SK-N-SH (cell line): ENCODE data around the gene LRRC32. TPM values are rescaled to one million over a fixed set of nuclear protein-coding genes. Genes with fewer than 3 reads are reported as not detected.

Experiments
- CTCF ChIA-PET: fragments of 300-600, 350-600 bp; formaldehyde crosslinking; extraction: SDS; loops from one replicate; lab custom pipeline; 2021; lab: Yijun Ruan, JAX
- POLR2A ChIA-PET: fragments of 350-600 bp; sonication (Branson Sonifier 250); formaldehyde crosslinking; extraction: SDS; loops from one replicate; lab custom pipeline; 2020; ENCODE audit warnings: antibody characterized with exemption, inconsistent platforms; lab: Yijun Ruan, JAX
- DNase-seq: peaks from one replicate; pipeline ENCODE4 v3.0.0; 2012
- H2AFZ ChIP-seq: fragments of 200-600 bp; sonication (generic); 2 replicates; pipeline ENCODE4 v1.8.1; 2016; ENCODE audit warnings: antibody characterized with exemption, mild to moderate bottlenecking, low read depth
- H3F3A ChIP-seq: fragments of 200-600 bp; sonication (generic); replicated peaks from 2 replicates; pipeline ENCODE3; 2016; ENCODE audit warnings: antibody characterized with exemption, mild to moderate bottlenecking; ENCODE audit not compliant: insufficient read depth
- H3K27ac ChIP-seq, 2 experiments: fragments of 200-500 bp in 1 of 2; fragments of 200-600 bp in 1 of 2; sonication (Bioruptor generic) in 1 of 2; sonication (generic), shearing (Covaris generic) in 1 of 2; 2 replicates each; pipeline versions ENCODE4 v1.5.1 to v1.6.1; 2014 to 2016; ENCODE audit warnings: low read depth in 2 of 2, inconsistent platforms in 1 of 2, low read length in 1 of 2, mild to moderate bottlenecking in 1 of 2, mixed read lengths in 1 of 2
- H3K27me3 ChIP-seq: fragments of 200-600 bp; sonication (generic), shearing (Covaris generic); 2 replicates; pipeline ENCODE4 v1.6.1; 2016; ENCODE audit warnings: mixed run types; ENCODE audit not compliant: insufficient read depth
- H3K36me3 ChIP-seq, 2 experiments: fragments of 200-500 bp in 1 of 2; fragments of 200-600 bp in 1 of 2; sonication (Bioruptor generic) in 1 of 2; sonication (generic) in 1 of 2; replicated peaks in 1 of 2; 2 replicates each; pipeline versions ENCODE3 to v1.5.1; 2014 to 2016; ENCODE audit warnings: low read length in 1 of 2, mild to moderate bottlenecking in 1 of 2; ENCODE audit not compliant: insufficient read depth in 2 of 2, control insufficient read depth in 1 of 2
- H3K4me1 ChIP-seq, 2 experiments: fragments of 200-500 bp in 1 of 2; fragments of 200-600 bp in 1 of 2; sonication (Bioruptor generic) in 1 of 2; sonication (generic), shearing (Covaris generic) in 1 of 2; 2 replicates each; pipeline versions ENCODE4 v1.5.1 to v1.6.1; 2014 to 2016; ENCODE audit warnings: low read depth in 1 of 2, low read length in 1 of 2, mixed run types in 1 of 2; ENCODE audit not compliant: insufficient read depth in 2 of 2, control insufficient read depth in 1 of 2
- H3K4me2 ChIP-seq: fragments of 200-600 bp; sonication (generic), shearing (Covaris generic); 2 replicates; pipeline ENCODE4 v1.6.1; 2017; ENCODE audit warnings: mixed run types
- H3K4me3 ChIP-seq, 2 experiments: fragments of 200-500 bp in 1 of 2; fragments of 200-600 bp in 1 of 2; sonication (Bioruptor generic) in 1 of 2; sonication (generic), shearing (Covaris generic) in 1 of 2; 2 replicates each; pipeline versions ENCODE4 v1.5.1 to v1.8.1; 2014 to 2016; ENCODE audit warnings: low read depth in 2 of 2, inconsistent platforms in 1 of 2, low read length in 1 of 2, mild to moderate bottlenecking in 1 of 2, mixed read lengths in 1 of 2, moderate library complexity in 1 of 2
- H3K79me2 ChIP-seq: fragments of 200-600 bp; sonication (generic); 2 replicates; pipeline ENCODE4 v1.8.1; 2017; ENCODE audit warnings: mild to moderate bottlenecking; ENCODE audit not compliant: insufficient read depth
- H3K9ac ChIP-seq: fragments of 200-600 bp; sonication (generic); 2 replicates; pipeline ENCODE4 v1.6.1; 2017; ENCODE audit warnings: mixed run types
- H3K9me2 ChIP-seq: fragments of 200-600 bp; sonication (generic); 2 replicates; pipeline ENCODE4 v1.6.1; 2017; ENCODE audit warnings: mixed run types
- H3K9me3 ChIP-seq: fragments of 200-600 bp; sonication (generic); 2 replicates; pipeline ENCODE4 v1.6.1; 2017; ENCODE audit warnings: mixed run types, mild to moderate bottlenecking, moderate library complexity
- H4K20me1 ChIP-seq: fragments of 200-600 bp; sonication (generic); 2 replicates; pipeline ENCODE4 v1.6.1; 2017; ENCODE audit warnings: mild to moderate bottlenecking, mixed run types; ENCODE audit not compliant: insufficient read depth
- CHD2 ChIP-seq: fragments of 150-350 bp; IDR thresholded peaks from 2 replicates; pipeline ENCODE4 v1.6.1; 2018; ENCODE audit warnings: low read length; ENCODE audit not compliant: partially characterized antibody
- ELF1 ChIP-seq: IDR thresholded peaks from 2 replicates; pipeline ENCODE4 v1.4.0; 2012
- EZH2phosphoT487 ChIP-seq: fragments of 200-600 bp; sonication (generic); IDR thresholded peaks from 2 replicates; pipeline ENCODE4 v1.6.1; 2017; ENCODE audit warnings: low read depth, mixed run types, mild to moderate bottlenecking, antibody characterized with exemption, moderate library complexity, borderline replicate concordance
- FOXJ3 ChIP-seq: sonication (generic); formaldehyde crosslinking; IDR thresholded peaks from 2 replicates; pipeline ENCODE4 v1.5.1; 2020; ENCODE audit warnings: mild to moderate bottlenecking, missing genetic modification reagents
- FOXM1 ChIP-seq: IDR thresholded peaks from 2 replicates; pipeline ENCODE4 v1.4.0; 2012; ENCODE audit warnings: low read depth, mild to moderate bottlenecking
- GATA2 ChIP-seq: sonication (generic); formaldehyde crosslinking; IDR thresholded peaks from 2 replicates; pipeline ENCODE4 v1.5.0; 2020; ENCODE audit warnings: mild to moderate bottlenecking, missing genetic modification reagents
- JUND ChIP-seq: IDR thresholded peaks from 2 replicates; pipeline ENCODE4 v1.4.0; 2012
- POLR2AphosphoS5 ChIP-seq: IDR thresholded peaks from 2 replicates; pipeline ENCODE4 v1.6.1; 2012; ENCODE audit warnings: low read depth, low read length
- RAD21 ChIP-seq: IDR thresholded peaks from 2 replicates; pipeline ENCODE4 v1.6.1; 2012; ENCODE audit warnings: mild to moderate bottlenecking, low read length
- RCOR1 ChIP-seq: fragments of 150-350 bp; IDR thresholded peaks from 2 replicates; pipeline ENCODE4 v1.6.1; 2017; ENCODE audit warnings: antibody characterized with exemption, low read length
- RFX5 ChIP-seq: IDR thresholded peaks from 2 replicates; pipeline ENCODE4 v1.6.1; 2012; ENCODE audit warnings: mild to moderate bottlenecking, improper control_type of control experiment, low read length
- RXRA ChIP-seq: IDR thresholded peaks from 2 replicates; pipeline ENCODE4 v1.4.0; 2012; ENCODE audit warnings: low read depth, mild to moderate bottlenecking, borderline replicate concordance
- TAF1 ChIP-seq: IDR thresholded peaks from 2 replicates; pipeline ENCODE4 v1.6.1; 2012; ENCODE audit warnings: low read depth, mild to moderate bottlenecking, low read length, moderate library complexity, borderline replicate concordance
- TCF12 ChIP-seq: IDR thresholded peaks from 2 replicates; pipeline ENCODE4 v1.4.0; 2012
- WGBS: methylation state at CpG from one replicate; pipeline ENCODE4 v1.1.6; 2017; ENCODE audit warnings: low lambda C conversion rate; 5-methylcytosine and 5-hydroxymethylcytosine counted together
- polyA plus RNA-seq, 3 experiments: library from polyadenylated mRNA; depleted of rRNA; stranded (reverse); fragments of >200 nt; gene quantifications; 2 replicates each; pipeline ENCODE4 v1.2.3, GENCODE V29; 2012
- TF ChIP-seq, protein P1 (sequence below): fragments of 150-350 bp; IDR thresholded peaks from 2 replicates; pipeline ENCODE4 v1.6.1; 2016; ENCODE audit warnings: mild to moderate bottlenecking, low read depth, low read length
- TF ChIP-seq, protein P2 (sequence below): IDR thresholded peaks from 2 replicates; pipeline ENCODE4 v1.4.0; 2012; ENCODE audit warnings: low read depth, borderline replicate concordance
- TF ChIP-seq, protein P3 (sequence below): fragments of 200-600 bp; sonication (generic); IDR thresholded peaks from 2 replicates; pipeline ENCODE4 v1.6.1; 2017; ENCODE audit warnings: antibody characterized with exemption, mild to moderate bottlenecking, moderate library complexity
- TF ChIP-seq, protein P4 (sequence below): IDR thresholded peaks from 2 replicates; pipeline ENCODE4 v1.4.0; 2012; ENCODE audit warnings: low read depth, borderline replicate concordance

Gene LRRC32
- polyA plus RNA-seq, 1 of the 3 experiments (the other 2 are of a cell fraction) = 0.43 TPM

DNA sequence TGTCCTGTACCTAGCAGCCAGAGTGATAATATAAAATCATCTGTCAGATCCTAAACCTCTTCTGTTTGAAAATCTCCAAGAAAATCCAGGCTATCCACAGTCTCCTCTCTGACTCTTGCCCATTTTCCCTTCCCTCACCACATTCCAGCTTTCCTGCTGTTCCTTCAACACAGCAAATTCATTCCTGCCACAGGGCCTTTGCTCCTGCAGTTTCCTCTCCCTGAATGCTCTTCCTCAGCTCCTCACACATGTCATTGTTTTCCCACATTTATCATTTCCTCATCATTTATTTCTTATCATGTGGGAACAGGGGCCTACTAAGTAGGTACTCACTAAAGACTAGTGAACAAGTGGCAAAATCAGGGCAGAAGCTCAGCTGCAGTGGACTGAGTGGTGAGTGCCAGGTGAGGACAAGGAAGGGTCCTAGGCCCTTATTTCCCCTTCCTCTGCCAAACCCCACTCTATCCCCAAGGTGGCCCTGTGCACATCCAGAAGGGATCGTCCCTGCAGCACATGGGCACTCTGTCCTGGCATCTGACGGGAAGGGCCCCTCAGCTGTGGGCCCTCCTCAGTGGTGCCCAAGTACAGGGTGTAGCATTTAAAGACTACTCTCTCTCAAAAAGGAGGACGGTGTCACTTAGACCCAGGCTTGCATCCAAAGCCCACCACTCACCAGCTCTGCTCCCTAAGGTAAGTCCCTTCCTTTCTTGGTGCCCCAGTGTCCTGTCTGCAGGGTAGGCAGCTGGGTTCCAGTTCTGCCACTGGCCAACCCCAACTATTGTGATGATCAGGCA is 2.0 kb downstream of the LRRC32 start:
- Histone ChIP-seq H3K9ac (no peak overlapping the region), H3K4me1 (peaks cover 0 to 8% of the 10 kb centered on the region in 2 experiments; a peak in 1 of 4 replicates), H3K27ac (no peak overlapping the region), H3F3A (no peaks in the 10 kb centered on the region), H3K27me3 (no peaks in the 10 kb centered on the region), H3K4me3 (no peak overlapping the region), H4K20me1 (no peaks in the 10 kb centered on the region), H3K36me3 (no peaks in the 10 kb centered on the region), H3K9me2 (no peaks in the 10 kb centered on the region), H3K4me2 (no peak overlapping the region), H2AFZ (no peak overlapping the region), H3K9me3 (no peaks in the 10 kb centered on the region), H3K79me2 (no peaks in the 10 kb centered on the region)
- DNase-seq = no peak
- CTCF ChIA-PET = interaction anchor here (1.3 to 5.1 kb wide), 4 partner anchors 9 to 350 kb away, joined by 3 to 21 read pairs (median 11); no protein-coding TSS in a partner anchor
- TF ChIP-seq RFX5 (no peak), GATA2 (CRISPR knock-in tag) (no peak), POLR2AphosphoS5 (no peak), TCF12 (no peak), CHD2 (no peak), ELF1 (no peak)
- TF ChIP-seq, protein P1, sequence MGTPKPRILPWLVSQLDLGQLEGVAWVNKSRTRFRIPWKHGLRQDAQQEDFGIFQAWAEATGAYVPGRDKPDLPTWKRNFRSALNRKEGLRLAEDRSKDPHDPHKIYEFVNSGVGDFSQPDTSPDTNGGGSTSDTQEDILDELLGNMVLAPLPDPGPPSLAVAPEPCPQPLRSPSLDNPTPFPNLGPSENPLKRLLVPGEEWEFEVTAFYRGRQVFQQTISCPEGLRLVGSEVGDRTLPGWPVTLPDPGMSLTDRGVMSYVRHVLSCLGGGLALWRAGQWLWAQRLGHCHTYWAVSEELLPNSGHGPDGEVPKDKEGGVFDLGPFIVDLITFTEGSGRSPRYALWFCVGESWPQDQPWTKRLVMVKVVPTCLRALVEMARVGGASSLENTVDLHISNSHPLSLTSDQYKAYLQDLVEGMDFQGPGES = no peak
- WGBS = 62% methylated on average over 2 of the region's 3 CpGs
- POLR2A ChIA-PET = no interaction called here

DNA sequence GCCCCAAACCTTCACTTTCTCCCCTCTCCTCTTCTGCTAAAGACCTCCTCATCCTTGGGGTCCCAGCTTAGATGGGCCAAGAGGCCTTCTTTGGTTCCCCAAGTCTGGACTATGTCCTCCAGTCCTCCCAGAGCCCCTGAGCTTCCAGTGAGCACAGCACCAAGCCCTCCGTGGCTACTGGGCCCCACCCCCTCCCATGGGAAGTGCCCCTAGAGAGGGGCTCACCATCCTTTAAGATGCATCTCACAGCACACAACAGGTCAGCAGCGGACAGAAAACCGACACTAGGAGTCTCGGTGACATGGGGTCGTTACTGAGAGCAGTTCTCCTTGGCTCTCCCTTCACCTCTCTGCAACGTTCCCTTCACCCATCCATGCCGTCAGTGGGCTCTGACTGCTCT is 2.7 kb downstream of the LRRC32 start:
- no peaks in the 10 kb centered on the region for H4K20me1 ChIP-seq
- no peaks in the 10 kb centered on the region for H3K27me3 ChIP-seq
- peaks cover 0 to 8% of the 10 kb centered on the region in 2 experiments; a peak in 1 of 4 replicates for H3K4me1 ChIP-seq
- no peak overlapping the region for H3K9ac ChIP-seq
- H3K27ac ChIP-seq = no peak overlapping the region
- H3K9me2 ChIP-seq = no peaks in the 10 kb centered on the region
- no peaks in the 10 kb centered on the region for H3F3A ChIP-seq
- DNase-seq = no peak
- ChIA-PET POLR2A (no interaction called here), CTCF (interaction anchor here (1.1 to 4.2 kb wide), 3 partner anchors 8 to 90 kb away, joined by 3 to 19 read pairs (median 4); no protein-coding TSS in a partner anchor)
- H2AFZ ChIP-seq = no peak overlapping the region
- H3K4me3 ChIP-seq = no peak overlapping the region
- no peak overlapping the region for H3K4me2 ChIP-seq
- no peaks in the 10 kb centered on the region for H3K9me3 ChIP-seq
- 84% methylated on average over 5 of the region's 7 CpGs for WGBS
- H3K79me2 ChIP-seq = no peaks in the 10 kb centered on the region
- no peak for TF ChIP-seq FOXJ3 (CRISPR knock-in tag)
- no peak for TF ChIP-seq EZH2phosphoT487
- TF ChIP-seq TCF12 = no peak
- TF ChIP-seq FOXM1 = no peak
- TF ChIP-seq GATA2 (CRISPR knock-in tag) = no peak
- TF ChIP-seq TAF1 = no peak
- no peak for TF ChIP-seq JUND
- TF ChIP-seq, protein P2, sequence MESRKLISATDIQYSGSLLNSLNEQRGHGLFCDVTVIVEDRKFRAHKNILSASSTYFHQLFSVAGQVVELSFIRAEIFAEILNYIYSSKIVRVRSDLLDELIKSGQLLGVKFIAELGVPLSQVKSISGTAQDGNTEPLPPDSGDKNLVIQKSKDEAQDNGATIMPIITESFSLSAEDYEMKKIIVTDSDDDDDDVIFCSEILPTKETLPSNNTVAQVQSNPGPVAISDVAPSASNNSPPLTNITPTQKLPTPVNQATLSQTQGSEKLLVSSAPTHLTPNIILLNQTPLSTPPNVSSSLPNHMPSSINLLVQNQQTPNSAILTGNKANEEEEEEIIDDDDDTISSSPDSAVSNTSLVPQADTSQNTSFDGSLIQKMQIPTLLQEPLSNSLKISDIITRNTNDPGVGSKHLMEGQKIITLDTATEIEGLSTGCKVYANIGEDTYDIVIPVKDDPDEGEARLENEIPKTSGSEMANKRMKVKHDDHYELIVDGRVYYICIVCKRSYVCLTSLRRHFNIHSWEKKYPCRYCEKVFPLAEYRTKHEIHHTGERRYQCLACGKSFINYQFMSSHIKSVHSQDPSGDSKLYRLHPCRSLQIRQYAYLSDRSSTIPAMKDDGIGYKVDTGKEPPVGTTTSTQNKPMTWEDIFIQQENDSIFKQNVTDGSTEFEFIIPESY = no peak
- TF ChIP-seq, protein P3, sequence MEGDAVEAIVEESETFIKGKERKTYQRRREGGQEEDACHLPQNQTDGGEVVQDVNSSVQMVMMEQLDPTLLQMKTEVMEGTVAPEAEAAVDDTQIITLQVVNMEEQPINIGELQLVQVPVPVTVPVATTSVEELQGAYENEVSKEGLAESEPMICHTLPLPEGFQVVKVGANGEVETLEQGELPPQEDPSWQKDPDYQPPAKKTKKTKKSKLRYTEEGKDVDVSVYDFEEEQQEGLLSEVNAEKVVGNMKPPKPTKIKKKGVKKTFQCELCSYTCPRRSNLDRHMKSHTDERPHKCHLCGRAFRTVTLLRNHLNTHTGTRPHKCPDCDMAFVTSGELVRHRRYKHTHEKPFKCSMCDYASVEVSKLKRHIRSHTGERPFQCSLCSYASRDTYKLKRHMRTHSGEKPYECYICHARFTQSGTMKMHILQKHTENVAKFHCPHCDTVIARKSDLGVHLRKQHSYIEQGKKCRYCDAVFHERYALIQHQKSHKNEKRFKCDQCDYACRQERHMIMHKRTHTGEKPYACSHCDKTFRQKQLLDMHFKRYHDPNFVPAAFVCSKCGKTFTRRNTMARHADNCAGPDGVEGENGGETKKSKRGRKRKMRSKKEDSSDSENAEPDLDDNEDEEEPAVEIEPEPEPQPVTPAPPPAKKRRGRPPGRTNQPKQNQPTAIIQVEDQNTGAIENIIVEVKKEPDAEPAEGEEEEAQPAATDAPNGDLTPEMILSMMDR = no peak
- no peak for TF ChIP-seq RCOR1
- no peak for TF ChIP-seq RAD21
- no peak for TF ChIP-seq RXRA
- TF ChIP-seq RFX5 = no peak
- TF ChIP-seq, protein P4, sequence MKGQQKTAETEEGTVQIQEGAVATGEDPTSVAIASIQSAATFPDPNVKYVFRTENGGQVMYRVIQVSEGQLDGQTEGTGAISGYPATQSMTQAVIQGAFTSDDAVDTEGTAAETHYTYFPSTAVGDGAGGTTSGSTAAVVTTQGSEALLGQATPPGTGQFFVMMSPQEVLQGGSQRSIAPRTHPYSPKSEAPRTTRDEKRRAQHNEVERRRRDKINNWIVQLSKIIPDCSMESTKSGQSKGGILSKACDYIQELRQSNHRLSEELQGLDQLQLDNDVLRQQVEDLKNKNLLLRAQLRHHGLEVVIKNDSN = no peak
- H3K36me3 ChIP-seq = no peaks in the 10 kb centered on the region
